Smooth muscle cell (in vitro differentiated cells): Measurements from ENCODE around the gene MAP10. TPM values are rescaled to one million over a fixed set of nuclear protein-coding genes. Genes with fewer than 3 reads are reported as not detected.
"Not testable (repeated sequence)": the region's sequence is repeated elsewhere in the genome, so short reads cannot be mapped to it uniquely, and the experiment has no call there.

Experiments
- DNase-seq: peaks from one replicate; lab custom pipeline; 2025; ENCODE audit not compliant: unreplicated experiment; lab: John Stamatoyannopoulos, UW
- H2AFZ ChIP-seq: fragments of 200-600 bp; sonication (generic); 2 replicates; pipeline ENCODE4 v1.6.0; 2016; ENCODE audit warnings: antibody characterized with exemption, low read depth, mild to moderate bottlenecking
- H3F3A ChIP-seq: fragments of 200-600 bp; sonication (generic); 2 replicates; pipeline ENCODE4 v1.6.0; 2017; ENCODE audit warnings: antibody characterized with exemption, low read depth
- H3K27ac ChIP-seq: fragments of 200-600 bp; sonication (generic); 2 replicates; pipeline ENCODE4 v1.5.1; 2016; ENCODE audit warnings: low read depth, mild to moderate bottlenecking
- H3K27me3 ChIP-seq: fragments of 200-600 bp; sonication (generic); 2 replicates; pipeline ENCODE4 v1.6.1; 2016; ENCODE audit warnings: low read depth, mild to moderate bottlenecking
- H3K36me3 ChIP-seq: fragments of 200-600 bp; sonication (generic); 2 replicates; pipeline ENCODE4 v1.5.1; 2016; ENCODE audit warnings: low read depth
- H3K4me1 ChIP-seq: fragments of 200-600 bp; sonication (generic); 2 replicates; pipeline ENCODE4 v1.5.1; 2016; ENCODE audit warnings: low read depth
- H3K4me2 ChIP-seq: fragments of 200-600 bp; sonication (generic); 2 replicates; pipeline ENCODE4 v1.6.0; 2016; ENCODE audit warnings: mild to moderate bottlenecking
- H3K4me3 ChIP-seq: fragments of 200-600 bp; sonication (generic); 2 replicates; pipeline ENCODE4 v1.5.1; 2016; ENCODE audit warnings: mild to moderate bottlenecking
- H3K79me2 ChIP-seq: fragments of 200-600 bp; sonication (generic); 2 replicates; pipeline ENCODE4 v1.6.0; 2016; ENCODE audit warnings: low read depth, mild to moderate bottlenecking
- H3K9ac ChIP-seq: fragments of 200-600 bp; sonication (generic); 2 replicates; pipeline ENCODE4 v1.6.0; 2016; ENCODE audit warnings: low read depth
- H3K9me3 ChIP-seq: fragments of 200-600 bp; sonication (generic); replicated peaks from 2 replicates; pipeline ENCODE4 v1.5.1; 2016; ENCODE audit warnings: low read depth
- H4K20me1 ChIP-seq: fragments of 200-600 bp; sonication (generic); 2 replicates; pipeline ENCODE4 v1.6.0; 2016; ENCODE audit warnings: low read depth
- WGBS: methylation state at CpG from one replicate; pipeline ENCODE4 v1.1.7; 2016; ENCODE audit warnings: low lambda C conversion rate; 5-methylcytosine and 5-hydroxymethylcytosine counted together
- polyA plus RNA-seq: library from polyadenylated mRNA; unstranded; fragments of >200 nt; fragmentation: Nextera tagmentation; extraction: Ambion mirVana; gene quantifications from 2 replicates; pipeline ENCODE4 v1.2.1, GENCODE V29; 2016
- total RNA-seq: library from RNA; depleted of rRNA; stranded (reverse); fragments of >200 nt; gene quantifications from 2 replicates; pipeline ENCODE4 v1.2.3, GENCODE V29; 2014
- TF ChIP-seq, protein P1 (sequence below): fragments of 200-600 bp; sonication (generic); IDR thresholded peaks from 2 replicates; pipeline ENCODE4 v1.5.1; 2017; ENCODE audit warnings: borderline replicate concordance, mild to moderate bottlenecking, antibody characterized with exemption; ENCODE audit not compliant: insufficient read depth, poor library complexity, severe bottlenecking

The MAP10 gene
- total and polyA plus RNA-seq, 2 experiments from 2014 or later = 2.6 to 6.7 TPM

DNA sequence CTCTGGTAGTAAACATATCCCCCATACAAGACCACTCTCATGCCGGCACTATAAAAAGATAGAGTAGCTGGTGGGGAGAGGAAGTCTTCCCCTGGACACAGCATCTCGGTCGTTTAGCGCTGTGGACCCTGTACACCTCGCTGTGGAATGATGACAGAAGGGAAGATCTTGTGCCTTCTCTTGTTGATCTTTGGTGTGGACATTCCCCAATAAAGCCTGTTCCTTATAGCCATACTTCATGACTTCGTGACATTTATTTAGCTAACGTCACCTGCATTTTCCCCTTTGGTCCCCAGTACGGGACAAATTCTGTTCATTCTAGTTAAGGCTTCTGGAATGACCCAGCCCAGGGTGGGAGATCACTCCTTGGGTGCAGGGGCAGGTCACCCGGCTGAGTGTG lies 24.9 kb upstream of the MAP10 start:
- no peaks in the 10 kb centered on the region for H3K4me1 ChIP-seq
- no peak overlapping the region for H3K4me3 ChIP-seq
- no peaks in the 10 kb centered on the region for H3F3A ChIP-seq
- no peaks in the 10 kb centered on the region for H3K36me3 ChIP-seq
- H3K79me2 ChIP-seq = no peaks in the 10 kb centered on the region
- no peak overlapping the region for H3K9ac ChIP-seq
- H3K9me3 ChIP-seq = no peaks in the 10 kb centered on the region
- no peaks in the 10 kb centered on the region for H4K20me1 ChIP-seq
- H3K27ac ChIP-seq = no peak overlapping the region
- no peaks in the 10 kb centered on the region for H3K27me3 ChIP-seq
- DNase-seq = no peak
- H2AFZ ChIP-seq = no peak overlapping the region
- TF ChIP-seq, protein P1, sequence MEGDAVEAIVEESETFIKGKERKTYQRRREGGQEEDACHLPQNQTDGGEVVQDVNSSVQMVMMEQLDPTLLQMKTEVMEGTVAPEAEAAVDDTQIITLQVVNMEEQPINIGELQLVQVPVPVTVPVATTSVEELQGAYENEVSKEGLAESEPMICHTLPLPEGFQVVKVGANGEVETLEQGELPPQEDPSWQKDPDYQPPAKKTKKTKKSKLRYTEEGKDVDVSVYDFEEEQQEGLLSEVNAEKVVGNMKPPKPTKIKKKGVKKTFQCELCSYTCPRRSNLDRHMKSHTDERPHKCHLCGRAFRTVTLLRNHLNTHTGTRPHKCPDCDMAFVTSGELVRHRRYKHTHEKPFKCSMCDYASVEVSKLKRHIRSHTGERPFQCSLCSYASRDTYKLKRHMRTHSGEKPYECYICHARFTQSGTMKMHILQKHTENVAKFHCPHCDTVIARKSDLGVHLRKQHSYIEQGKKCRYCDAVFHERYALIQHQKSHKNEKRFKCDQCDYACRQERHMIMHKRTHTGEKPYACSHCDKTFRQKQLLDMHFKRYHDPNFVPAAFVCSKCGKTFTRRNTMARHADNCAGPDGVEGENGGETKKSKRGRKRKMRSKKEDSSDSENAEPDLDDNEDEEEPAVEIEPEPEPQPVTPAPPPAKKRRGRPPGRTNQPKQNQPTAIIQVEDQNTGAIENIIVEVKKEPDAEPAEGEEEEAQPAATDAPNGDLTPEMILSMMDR = no peak
- no peak overlapping the region for H3K4me2 ChIP-seq
- WGBS = 98% methylated on average over 9 of the region's 9 CpGs

DNA sequence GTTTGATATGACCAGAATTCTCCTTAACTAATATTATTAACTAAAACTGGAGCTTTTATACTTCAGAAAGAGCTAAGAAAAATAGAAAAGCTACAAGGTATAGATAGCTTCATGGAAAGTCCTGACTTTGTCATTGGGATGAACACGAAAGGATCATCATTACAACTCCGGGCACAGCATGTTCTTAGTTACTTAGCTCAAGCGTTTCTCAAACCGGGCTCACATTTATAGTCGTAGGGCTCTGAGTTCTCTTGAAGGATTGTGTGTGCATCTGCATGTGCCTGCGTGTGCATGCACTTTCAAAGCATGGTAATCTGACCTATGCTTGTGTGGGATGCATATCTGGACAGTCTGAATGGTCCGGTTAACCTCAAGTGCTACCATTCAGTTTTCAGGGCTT lies 20.4 kb upstream of the MAP10 start:
- no peak overlapping the region for H3K4me3 ChIP-seq
- no peak overlapping the region for H3K27ac ChIP-seq
- TF ChIP-seq, protein P1 = no peak
- H3K4me2 ChIP-seq = no peak overlapping the region
- 94% methylated on average over 7 of the region's 7 CpGs for WGBS
- DNase-seq = no peak
- no peaks in the 10 kb centered on the region for H3F3A ChIP-seq
- H3K36me3 ChIP-seq = no peaks in the 10 kb centered on the region
- H3K4me1 ChIP-seq = no peaks in the 10 kb centered on the region
- no peaks in the 10 kb centered on the region for H3K9me3 ChIP-seq
- H2AFZ ChIP-seq = no peak overlapping the region
- H3K9ac ChIP-seq = no peak overlapping the region
- no peaks in the 10 kb centered on the region for H3K27me3 ChIP-seq
- H3K79me2 ChIP-seq = no peaks in the 10 kb centered on the region
- no peaks in the 10 kb centered on the region for H4K20me1 ChIP-seq

DNA sequence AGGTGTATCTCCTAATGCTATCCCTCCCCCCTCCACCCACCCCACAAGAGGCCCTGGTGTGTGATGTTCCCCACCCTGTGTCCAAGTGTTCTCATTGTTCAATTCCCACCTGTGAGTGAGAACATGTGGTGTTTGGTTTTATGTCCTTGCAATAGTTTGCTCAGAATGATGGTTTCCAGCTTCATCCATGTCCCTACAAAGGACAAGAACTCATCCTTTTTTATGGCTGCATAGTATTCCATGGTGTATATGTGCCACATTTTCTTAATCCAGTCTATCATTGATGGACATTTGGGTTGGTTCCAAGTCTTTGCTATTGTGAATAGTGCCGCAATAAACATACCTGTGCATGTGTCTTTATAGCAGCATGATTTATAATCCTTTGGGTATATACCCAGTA lies 19.6 kb upstream of the MAP10 start:
- WGBS = 100% methylated on average over 1 of the region's 1 CpG
- H3K27ac ChIP-seq, H3K4me2 ChIP-seq, H3K36me3 ChIP-seq, H3K27me3 ChIP-seq, DNase-seq, H3K9me3 ChIP-seq, H4K20me1 ChIP-seq, H3K9ac ChIP-seq, H3F3A ChIP-seq, H2AFZ ChIP-seq, H3K4me3 ChIP-seq, H3K79me2 ChIP-seq, H3K4me1 ChIP-seq: not testable (repeated sequence)

DNA sequence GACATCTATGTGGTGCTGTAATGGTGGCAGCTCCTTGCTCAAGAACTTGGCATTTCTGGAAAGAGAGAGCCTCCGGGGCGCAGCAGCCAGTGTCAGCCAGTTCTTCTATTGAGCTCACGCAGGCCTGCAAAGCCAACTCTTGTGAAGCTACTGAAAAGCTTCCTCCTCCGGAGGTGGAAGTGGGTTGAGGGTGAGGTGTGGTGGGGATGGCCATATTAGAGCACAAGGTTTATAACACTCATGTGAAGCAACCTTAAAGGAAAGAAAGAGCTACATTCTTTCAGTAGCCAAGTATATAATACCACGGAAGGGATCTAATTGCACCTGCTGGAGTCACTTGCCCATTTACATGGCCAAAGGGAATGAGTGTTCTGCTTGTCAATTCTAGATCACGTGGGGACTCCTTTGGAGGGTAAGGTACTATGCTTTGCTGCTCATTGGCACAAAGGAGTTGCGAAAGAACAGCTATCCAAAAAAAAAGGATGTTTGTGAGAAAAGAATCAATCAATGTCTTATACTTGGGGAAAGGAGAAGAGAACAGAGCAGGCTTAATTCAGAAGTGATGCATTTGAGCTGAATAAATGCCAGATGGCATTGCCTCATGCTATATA lies 18.3 kb upstream of the MAP10 start:
- H3K27me3 ChIP-seq = no peaks in the 10 kb centered on the region
- H4K20me1 ChIP-seq = no peaks in the 10 kb centered on the region
- H3K9ac ChIP-seq = no peak overlapping the region
- no peak overlapping the region for H3K27ac ChIP-seq
- DNase-seq = no peak
- H3K4me2 ChIP-seq = no peak overlapping the region
- no peaks in the 10 kb centered on the region for H3K79me2 ChIP-seq
- H3K36me3 ChIP-seq = no peaks in the 10 kb centered on the region
- TF ChIP-seq, protein P1 = no peak
- no peaks in the 10 kb centered on the region for H3K4me1 ChIP-seq
- no peak overlapping the region for H2AFZ ChIP-seq
- no peaks in the 10 kb centered on the region for H3F3A ChIP-seq
- 94% methylated on average over 7 of the region's 7 CpGs for WGBS
- H3K4me3 ChIP-seq = no peak overlapping the region
- no peaks in the 10 kb centered on the region for H3K9me3 ChIP-seq
